Uterus (tissue), 2 donors: ENCODE results near the gene AMY1C.
"Not testable (repeated sequence)": the region's sequence is repeated elsewhere in the genome, so short reads cannot be mapped to it uniquely, and the experiment has no call there.

Source experiments
- CTCF ChIP-seq, 4 experiments: fragments of 200-600 bp in 2 of 4; fragments of 450-650 bp in 2 of 4; sonication (generic) in 2 of 4; IDR thresholded peaks; one replicate each; pipeline ENCODE4 v1.5.1; 2016 to 2019; ENCODE audit warnings: antibody characterized with exemption in 4 of 4, mild to moderate bottlenecking in 2 of 4, moderate library complexity in 1 of 4
- POLR2A ChIP-seq, 2 donors: fragments of 450-650 bp; IDR thresholded peaks; one replicate each; pipeline ENCODE4 v1.6.1; 2016; ENCODE audit warnings: antibody characterized with exemption in 2 of 2, mild to moderate bottlenecking in 1 of 2, moderate library complexity in 1 of 2

- TF ChIP-seq POLR2A, CTCF (IDR thresholded peaks at IDR 0.05): not testable (repeated sequence)
These were observed 48.4 kb upstream of the AMY1C start for GRCh38 chr1:103701256-103701655.
